Measurements from ENCODE around the gene SSBP3.

DNA sequence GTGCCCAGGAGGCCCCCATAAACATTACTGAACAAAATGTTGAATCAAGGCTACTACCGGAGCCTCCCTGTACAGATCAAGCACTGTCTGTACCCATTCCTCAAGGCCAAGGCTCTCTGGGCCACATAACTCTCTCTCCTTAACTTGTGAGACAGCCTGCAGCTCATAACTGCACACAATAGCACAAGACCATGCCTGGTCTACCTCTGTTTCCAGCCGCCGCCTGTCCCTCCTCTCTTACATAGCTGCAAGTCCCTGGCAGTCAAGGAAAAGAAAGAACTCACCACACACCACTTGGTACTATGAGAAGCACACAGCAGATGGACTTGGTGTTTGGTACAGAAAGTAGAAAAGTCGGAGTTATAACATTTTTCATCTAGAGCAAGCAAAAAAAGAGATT is 91.1 kb downstream of the SSBP3 start:
- TF ChIP-seq, protein P1, sequence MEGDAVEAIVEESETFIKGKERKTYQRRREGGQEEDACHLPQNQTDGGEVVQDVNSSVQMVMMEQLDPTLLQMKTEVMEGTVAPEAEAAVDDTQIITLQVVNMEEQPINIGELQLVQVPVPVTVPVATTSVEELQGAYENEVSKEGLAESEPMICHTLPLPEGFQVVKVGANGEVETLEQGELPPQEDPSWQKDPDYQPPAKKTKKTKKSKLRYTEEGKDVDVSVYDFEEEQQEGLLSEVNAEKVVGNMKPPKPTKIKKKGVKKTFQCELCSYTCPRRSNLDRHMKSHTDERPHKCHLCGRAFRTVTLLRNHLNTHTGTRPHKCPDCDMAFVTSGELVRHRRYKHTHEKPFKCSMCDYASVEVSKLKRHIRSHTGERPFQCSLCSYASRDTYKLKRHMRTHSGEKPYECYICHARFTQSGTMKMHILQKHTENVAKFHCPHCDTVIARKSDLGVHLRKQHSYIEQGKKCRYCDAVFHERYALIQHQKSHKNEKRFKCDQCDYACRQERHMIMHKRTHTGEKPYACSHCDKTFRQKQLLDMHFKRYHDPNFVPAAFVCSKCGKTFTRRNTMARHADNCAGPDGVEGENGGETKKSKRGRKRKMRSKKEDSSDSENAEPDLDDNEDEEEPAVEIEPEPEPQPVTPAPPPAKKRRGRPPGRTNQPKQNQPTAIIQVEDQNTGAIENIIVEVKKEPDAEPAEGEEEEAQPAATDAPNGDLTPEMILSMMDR (IDR thresholded peaks at IDR 0.05): no peak
- no peak for TF ChIP-seq POLR2A (IDR thresholded peaks at IDR 0.05)

Measured in thyroid gland (tissue), 4 donors.